ENCODE measurements around the gene ATM. TPM values are rescaled to one million over a fixed set of nuclear protein-coding genes. Genes with fewer than 3 reads are reported as not detected.

The ATM gene
- polyA plus RNA-seq, 1 experiment = 12.8 TPM

DNA sequence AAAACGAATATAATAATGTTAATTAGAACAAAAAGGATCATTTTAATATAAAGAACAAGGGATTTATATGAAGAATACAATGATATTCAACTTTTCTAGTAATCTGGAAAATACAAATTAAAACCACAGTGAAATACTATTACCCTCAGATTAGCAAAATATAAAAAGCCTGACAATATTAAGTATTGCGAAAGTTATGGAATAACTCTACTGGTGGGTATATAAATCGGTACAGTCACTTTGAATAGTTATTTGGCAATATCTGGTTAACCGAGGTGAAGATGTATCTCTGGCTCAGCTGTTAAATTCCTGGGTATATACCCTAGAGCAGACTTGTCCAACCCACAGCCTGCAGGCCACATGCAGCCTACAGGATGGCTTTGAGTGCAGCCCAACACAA, 118.8 kb downstream of the ATM start:
- Histone ChIP-seq H3K4me3 (ENCODE audit: low read depth, low read length) (no peak overlapping the region), H3K36me3 (ENCODE audit: control insufficient read depth, insufficient read depth, low read length) (no peaks in the 10 kb centered on the region), H3K27me3 (ENCODE audit: control insufficient read depth, insufficient read depth, low read length) (no peaks in the 10 kb centered on the region)
- ChIA-PET POLR2A (no interaction called here), CTCF (interaction anchor here (1.2 kb wide), 1 partner anchor 314 kb away, joined by 4 read pairs; no protein-coding TSS in a partner anchor)
- TF ChIP-seq, protein P1, sequence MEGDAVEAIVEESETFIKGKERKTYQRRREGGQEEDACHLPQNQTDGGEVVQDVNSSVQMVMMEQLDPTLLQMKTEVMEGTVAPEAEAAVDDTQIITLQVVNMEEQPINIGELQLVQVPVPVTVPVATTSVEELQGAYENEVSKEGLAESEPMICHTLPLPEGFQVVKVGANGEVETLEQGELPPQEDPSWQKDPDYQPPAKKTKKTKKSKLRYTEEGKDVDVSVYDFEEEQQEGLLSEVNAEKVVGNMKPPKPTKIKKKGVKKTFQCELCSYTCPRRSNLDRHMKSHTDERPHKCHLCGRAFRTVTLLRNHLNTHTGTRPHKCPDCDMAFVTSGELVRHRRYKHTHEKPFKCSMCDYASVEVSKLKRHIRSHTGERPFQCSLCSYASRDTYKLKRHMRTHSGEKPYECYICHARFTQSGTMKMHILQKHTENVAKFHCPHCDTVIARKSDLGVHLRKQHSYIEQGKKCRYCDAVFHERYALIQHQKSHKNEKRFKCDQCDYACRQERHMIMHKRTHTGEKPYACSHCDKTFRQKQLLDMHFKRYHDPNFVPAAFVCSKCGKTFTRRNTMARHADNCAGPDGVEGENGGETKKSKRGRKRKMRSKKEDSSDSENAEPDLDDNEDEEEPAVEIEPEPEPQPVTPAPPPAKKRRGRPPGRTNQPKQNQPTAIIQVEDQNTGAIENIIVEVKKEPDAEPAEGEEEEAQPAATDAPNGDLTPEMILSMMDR (IDR thresholded peaks at IDR 0.05; ENCODE audit: insufficient read depth, low read depth, low read length) = no peak
- DNase-seq (ENCODE audit: low read depth) = no peak

DNA sequence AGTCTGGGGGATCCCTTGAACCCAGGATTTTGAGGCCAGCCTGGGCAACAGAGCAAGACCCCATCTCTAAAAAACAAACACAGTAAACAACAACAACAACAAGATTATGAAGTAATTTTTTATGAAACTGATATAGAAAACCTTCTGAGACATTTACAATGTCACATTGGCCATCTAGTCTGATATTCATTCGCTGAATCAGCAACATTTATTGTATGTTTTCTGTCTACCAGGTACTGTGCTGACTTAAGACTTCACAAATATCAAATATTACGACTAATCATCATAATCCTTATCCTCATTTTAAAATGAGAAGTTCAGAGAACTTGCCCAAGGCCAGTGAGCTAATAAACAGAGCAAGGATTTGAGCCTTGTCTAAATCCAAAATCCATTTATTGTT, 120.8 kb downstream of the ATM start:
- Histone ChIP-seq H3K36me3 (ENCODE audit: control insufficient read depth, insufficient read depth, low read length) (no peaks in the 10 kb centered on the region), H3K27me3 (ENCODE audit: control insufficient read depth, insufficient read depth, low read length) (no peaks in the 10 kb centered on the region), H3K4me3 (ENCODE audit: low read depth, low read length) (no peak overlapping the region)
- ChIA-PET POLR2A (no interaction called here), CTCF (no interaction called here)
- TF ChIP-seq, protein P1 (IDR thresholded peaks at IDR 0.05; ENCODE audit: insufficient read depth, low read depth, low read length) = no peak
- DNase-seq (ENCODE audit: low read depth) = no peak

- H3K4me3 ChIP-seq (ENCODE audit: low read depth, low read length) = no peak overlapping the region
- ChIA-PET CTCF (interaction anchor here (0.5 to 1.3 kb wide), 2 partner anchors 302 to 325 kb away, joined by 3 read pairs; no protein-coding TSS in a partner anchor), POLR2A (no interaction called here)
- no peaks in the 10 kb centered on the region for H3K36me3 ChIP-seq (ENCODE audit: control insufficient read depth, insufficient read depth, low read length)
- DNase-seq (ENCODE audit: low read depth) = no peak
- TF ChIP-seq, protein P1 (IDR thresholded peaks at IDR 0.05; ENCODE audit: insufficient read depth, low read depth, low read length) = no peak
- H3K27me3 ChIP-seq (ENCODE audit: control insufficient read depth, insufficient read depth, low read length) = no peaks in the 10 kb centered on the region
These were observed 122.9 kb downstream of the ATM start for GRCh38 chr11:108345767-108346166.

- CTCF ChIA-PET = no interaction called here
- H3K4me3 ChIP-seq (ENCODE audit: low read depth, low read length) = no peak overlapping the region
- TF ChIP-seq, protein P1 (IDR thresholded peaks at IDR 0.05; ENCODE audit: insufficient read depth, low read depth, low read length) = no peak
These were observed 123.6 kb downstream of the ATM start for GRCh38 chr11:108346451-108346850.

GRCh38 chr11:108351468-108351867, 128.6 kb downstream of the ATM start:
- peaks cover 7% of the 10 kb centered on the region for H3K36me3 ChIP-seq (ENCODE audit: control insufficient read depth, insufficient read depth, low read length)
- DNase-seq (ENCODE audit: low read depth) = no peak
- ChIA-PET CTCF (no interaction called here), POLR2A (no interaction called here)
- no peak overlapping the region for H3K4me3 ChIP-seq (ENCODE audit: low read depth, low read length)
- H3K27me3 ChIP-seq (ENCODE audit: control insufficient read depth, insufficient read depth, low read length) = no peaks in the 10 kb centered on the region
- TF ChIP-seq, protein P1 (IDR thresholded peaks at IDR 0.05; ENCODE audit: insufficient read depth, low read depth, low read length) = no peak

More at GRCh38 chr11:108346451-108346850, 123.6 kb downstream of the ATM start:
- POLR2A ChIA-PET = no interaction called here
- DNase-seq (ENCODE audit: low read depth) = no peak
- H3K27me3 ChIP-seq (ENCODE audit: control insufficient read depth, insufficient read depth, low read length) = no peaks in the 10 kb centered on the region
- H3K36me3 ChIP-seq (ENCODE audit: control insufficient read depth, insufficient read depth, low read length) = no peaks in the 10 kb centered on the region
